ELF-1 (cell line): ENCODE data around the gene SLC22A13.
"Not testable (repeated sequence)": the region's sequence is repeated elsewhere in the genome, so short reads cannot be mapped to it uniquely, and the experiment has no call there.

Source experiments
- DNase-seq: peaks from one replicate; pipeline ENCODE4 v3.0.0-alpha.2; 2016; ENCODE audit warnings: low read depth, low spot score

SLC22A13 gene

GRCh38 chr3:38265604-38266307, at the start of gene SLC22A13:
Gene SLC22A13 (plus strand): TSS chr3:38265812. CDS start chr3:38265861, 49 bp downstream.
- DNase-seq: no peak

GRCh38 chr3:38219609-38220197, 45.9 kb upstream of the SLC22A13 start:
- no peak for DNase-seq

GRCh38 chr3:38221005-38221404, 44.6 kb upstream of the SLC22A13 start:
- DNase-seq: no peak

GRCh38 chr3:38222032-38222634, 43.5 kb upstream of the SLC22A13 start:
- no peak for DNase-seq

GRCh38 chr3:38224357-38224756, 41.3 kb upstream of the SLC22A13 start:
- no peak for DNase-seq

- DNase-seq: no peak
Observed at GRCh38 chr3:38226273-38226672, 39.3 kb upstream of the SLC22A13 start.

- no peak for DNase-seq
Observed at GRCh38 chr3:38227989-38228388, 37.6 kb upstream of the SLC22A13 start.

GRCh38 chr3:38229036-38229435, 36.6 kb upstream of the SLC22A13 start:
- DNase-seq: no peak

- DNase-seq: no peak
Observed at GRCh38 chr3:38232701-38233100, 32.9 kb upstream of the SLC22A13 start.

GRCh38 chr3:38235466-38235865, 30.1 kb upstream of the SLC22A13 start:
- DNase-seq: no peak

- no peak for DNase-seq
Observed at GRCh38 chr3:38238416-38239008, 27.1 kb upstream of the SLC22A13 start.

GRCh38 chr3:38242812-38243211, 22.8 kb upstream of the SLC22A13 start:
- not testable (repeated sequence) for DNase-seq

GRCh38 chr3:38245930-38246329, 19.7 kb upstream of the SLC22A13 start:
- DNase-seq: no peak

GRCh38 chr3:38247366-38248035, 18.1 kb upstream of the SLC22A13 start:
- DNase-seq: no peak

GRCh38 chr3:38250198-38250597, 15.4 kb upstream of the SLC22A13 start:
- no peak for DNase-seq

GRCh38 chr3:38251197-38251596, 14.4 kb upstream of the SLC22A13 start:
- DNase-seq: no peak

GRCh38 chr3:38253704-38254103, 11.9 kb upstream of the SLC22A13 start:
- no peak for DNase-seq

- DNase-seq: no peak
Observed at GRCh38 chr3:38254872-38255271, 10.7 kb upstream of the SLC22A13 start.

GRCh38 chr3:38255627-38256026, 10.0 kb upstream of the SLC22A13 start:
- DNase-seq: no peak

- no peak for DNase-seq
Observed at GRCh38 chr3:38257583-38257982, 8.0 kb upstream of the SLC22A13 start.

- DNase-seq: peak; percentile 11
Observed at GRCh38 chr3:38260474-38260873, 5.1 kb upstream of the SLC22A13 start.

GRCh38 chr3:38264353-38264771, 1.2 kb upstream of the SLC22A13 start:
- no peak for DNase-seq
